T47D (cell line): ENCODE measurements around the gene CLCC1.
"Not testable (repeated sequence)": the region's sequence is repeated elsewhere in the genome, so short reads cannot be mapped to it uniquely, and the experiment has no call there.

Experiments used
- DNase-seq, 2 experiments: peaks; one replicate each; pipeline versions ENCODE4 v3.0.0 to v3.0.0-alpha.2; 2011 to 2012; ENCODE audit warnings: low read depth in 1 of 2, low spot score in 1 of 2
- JUND ChIP-seq: IDR thresholded peaks from 2 replicates; pipeline ENCODE4 v1.6.1; 2012; ENCODE audit warnings: low read depth
- in situ Hi-C: cut with HindIII; loops from 2 replicates; pipeline ENCODE4 v1.10.0; 2016; ENCODE audit warnings: low sequenced_read_pairs, low pct_unique_long_range_greater_than_20kb

Gene CLCC1

GRCh38 chr1:108955111-108955510 lies 8.2 kb downstream of the CLCC1 start:
- no peak for DNase-seq
- in situ Hi-C loops: no loop called here
- no peak for TF ChIP-seq JUND

GRCh38 chr1:108953452-108953851 lies 9.8 kb downstream of the CLCC1 start:
- in situ Hi-C loops: no loop called here
- DNase-seq: peak in 1 of 2 experiments; percentile 44

GRCh38 chr1:108951242-108951641 lies 12.0 kb downstream of the CLCC1 start:
- in situ Hi-C loops: no loop called here
- TF ChIP-seq JUND: no peak
- DNase-seq: no peak

More at GRCh38 chr1:108953452-108953851, 9.8 kb downstream of the CLCC1 start:
- TF ChIP-seq JUND: no peak

GRCh38 chr1:108949044-108949443 lies 14.2 kb downstream of the CLCC1 start:
- no peak for DNase-seq
- no peak for TF ChIP-seq JUND
- in situ Hi-C loops: no loop called here

GRCh38 chr1:108947871-108948525 lies 15.3 kb downstream of the CLCC1 start:
- in situ Hi-C loops: no loop called here
- TF ChIP-seq JUND: no peak
- no peak for DNase-seq

- in situ Hi-C loops: no loop called here
- no peak for TF ChIP-seq JUND
- DNase-seq: no peak
Measured at GRCh38 chr1:108936170-108936569, 27.1 kb downstream of the CLCC1 start.

- in situ Hi-C loops: no loop called here
- DNase-seq: no peak
- TF ChIP-seq JUND: no peak
Measured at GRCh38 chr1:108933944-108934343, 29.3 kb downstream of the CLCC1 start.

- in situ Hi-C loops: not testable (repeated sequence)
Measured at GRCh38 chr1:108927565-108927964, 35.7 kb downstream of the CLCC1 start.

GRCh38 chr1:108925920-108926319 lies 37.4 kb downstream of the CLCC1 start:
- TF ChIP-seq JUND: no peak
- in situ Hi-C loops: no loop called here
- no peak for DNase-seq

More at GRCh38 chr1:108927565-108927964, 35.7 kb downstream of the CLCC1 start:
- DNase-seq: not testable (repeated sequence)

- in situ Hi-C loops: no loop called here
- no peak for DNase-seq
- TF ChIP-seq JUND: no peak
Measured at GRCh38 chr1:108916788-108917187, 46.5 kb downstream of the CLCC1 start.
